ENCODE measurements around the gene RBPJ.
A peak's percentile ranks its signal among the peaks of the same experiment; 100 is the strongest.
"Not testable (repeated sequence)": the region's sequence is repeated elsewhere in the genome, so short reads cannot be mapped to it uniquely, and the experiment has no call there.

Gene RBPJ

GRCh38 chr4:26343038-26343398 lies 22.2 kb downstream of the RBPJ start:
- no peak for DNase-seq

GRCh38 chr4:26344901-26345564 lies 24.2 kb downstream of the RBPJ start:
- no peak for DNase-seq

- DNase-seq: no peak
Observed at GRCh38 chr4:26345565-26345938, 24.7 kb downstream of the RBPJ start.

GRCh38 chr4:26346203-26346620 lies 25.4 kb downstream of the RBPJ start:
- DNase-seq: peak; percentile 64

- DNase-seq: no peak
Observed at GRCh38 chr4:26349496-26349895, 28.7 kb downstream of the RBPJ start.

- DNase-seq: no peak
Observed at GRCh38 chr4:26351685-26352084, 30.9 kb downstream of the RBPJ start.

- DNase-seq: no peak
Observed at GRCh38 chr4:26354491-26354890, 33.7 kb downstream of the RBPJ start.

GRCh38 chr4:26355392-26356052 lies 34.7 kb downstream of the RBPJ start:
- DNase-seq: no peak

- no peak for DNase-seq
Observed at GRCh38 chr4:26356081-26356501, 35.3 kb downstream of the RBPJ start.

GRCh38 chr4:26359521-26359920 lies 38.7 kb downstream of the RBPJ start:
- DNase-seq: not testable (repeated sequence)

GRCh38 chr4:26360273-26360672 lies 39.5 kb downstream of the RBPJ start:
- no peak for DNase-seq

- no peak for DNase-seq
Observed at GRCh38 chr4:26360864-26361263, 40.0 kb downstream of the RBPJ start.

GRCh38 chr4:26361297-26361696 lies 40.5 kb downstream of the RBPJ start:
- DNase-seq: no peak

GRCh38 chr4:26362745-26363439 lies 42.1 kb downstream of the RBPJ start:
- DNase-seq: no peak

- DNase-seq: no peak
Observed at GRCh38 chr4:26365537-26366150, 44.8 kb downstream of the RBPJ start.

- DNase-seq: no peak
Observed at GRCh38 chr4:26367811-26368210, 47.0 kb downstream of the RBPJ start.

GRCh38 chr4:26368685-26369084 lies 47.9 kb downstream of the RBPJ start:
- DNase-seq: no peak

GRCh38 chr4:26369132-26369531 lies 48.3 kb downstream of the RBPJ start:
- no peak for DNase-seq

GRCh38 chr4:26369581-26369980 lies 48.8 kb downstream of the RBPJ start:
- DNase-seq: no peak

GRCh38 chr4:26372076-26372475 lies 51.3 kb downstream of the RBPJ start:
- DNase-seq: no peak

GRCh38 chr4:26372525-26373172 lies 51.8 kb downstream of the RBPJ start:
- DNase-seq: peak; percentile 24

GRCh38 chr4:26375551-26375950 lies 54.7 kb downstream of the RBPJ start:
- DNase-seq: no peak

Measured in NCI-H1048 (cell line).